ENCODE results near the gene ABCA1.

ABCA1 gene

DNA sequence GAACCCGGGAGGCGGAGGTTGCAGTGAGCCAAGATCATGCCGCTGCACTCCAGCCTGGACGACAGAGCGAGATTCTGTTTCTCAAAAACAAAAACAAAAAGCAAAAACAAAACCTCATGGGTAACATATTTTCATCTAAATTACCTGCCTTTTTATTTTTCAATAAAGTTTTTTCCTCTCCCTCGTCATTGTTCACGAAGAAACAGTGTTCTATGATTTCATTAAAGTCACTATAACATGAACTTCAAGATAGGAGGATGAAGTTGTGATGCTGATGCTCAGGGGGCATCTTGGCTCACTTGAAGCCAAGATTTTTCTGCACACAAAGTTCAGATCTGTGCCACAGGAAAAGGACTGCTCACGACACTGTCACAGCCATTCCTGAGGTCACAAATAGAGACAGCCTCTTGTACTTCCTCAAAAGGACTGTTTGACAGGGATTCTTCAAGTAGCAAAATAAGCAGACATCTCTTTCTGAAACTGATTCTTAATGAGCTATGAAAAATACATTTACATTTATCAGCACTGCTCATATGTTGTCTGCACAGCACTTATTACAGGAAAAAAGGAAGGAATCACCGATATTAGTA lies 147.9 kb downstream of the ABCA1 start:
- peak; percentile 39 for DNase-seq (ENCODE audit: low read depth)
- H3K4me3 ChIP-seq (ENCODE audit: low read depth, low read length): no peak overlapping the region
- no peak for TF ChIP-seq MAX (IDR thresholded peaks at IDR 0.05; ENCODE audit: low read depth, low read length)
- no peak for TF ChIP-seq MYC (IDR thresholded peaks at IDR 0.05; ENCODE audit: low read depth, low read length)
- TF ChIP-seq POLR2A (IDR thresholded peaks at IDR 0.05; ENCODE audit: extremely low read depth, insufficient read length): no peak

DNA sequence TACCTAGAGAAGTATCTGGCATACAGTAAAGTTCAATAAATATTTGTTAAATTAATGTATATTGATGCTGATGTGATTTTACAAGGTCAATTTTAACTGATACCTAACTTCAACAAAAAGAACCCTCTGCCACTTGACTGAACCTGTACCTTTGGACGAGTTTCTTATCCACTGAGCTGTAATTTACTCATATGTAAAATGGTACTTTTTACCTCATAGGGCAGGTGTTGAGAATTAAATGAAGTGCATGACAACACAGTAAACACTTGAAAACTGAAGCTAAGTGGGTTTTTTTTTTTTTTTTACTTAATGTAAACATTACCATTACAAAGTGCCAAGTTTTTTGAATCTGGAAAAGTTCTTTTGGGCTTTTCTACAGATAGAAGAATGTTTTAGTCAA lies 148.6 kb downstream of the ABCA1 start:
- DNase-seq (ENCODE audit: low read depth): no peak

DNA sequence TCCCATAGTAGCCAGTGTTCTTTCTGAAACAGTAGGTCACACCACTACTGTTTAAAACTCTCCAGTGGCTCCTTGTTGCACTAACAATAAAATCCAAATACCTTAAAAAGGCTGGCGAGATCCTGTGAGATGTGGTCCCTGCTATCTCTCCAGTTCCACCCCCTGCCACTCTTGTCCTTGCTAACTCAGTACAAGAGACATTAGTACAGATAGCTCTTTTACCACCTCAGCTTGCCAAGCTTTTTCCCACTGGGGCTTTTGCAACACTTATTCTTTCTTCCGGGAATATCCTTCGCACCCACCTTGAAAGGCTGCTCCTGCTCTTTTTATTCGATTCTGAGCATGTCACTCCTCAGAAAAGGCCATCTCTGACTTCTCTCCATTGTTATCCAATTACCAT lies 149.2 kb downstream of the ABCA1 start:
- no peak for DNase-seq (ENCODE audit: low read depth)
- TF ChIP-seq, protein P1, sequence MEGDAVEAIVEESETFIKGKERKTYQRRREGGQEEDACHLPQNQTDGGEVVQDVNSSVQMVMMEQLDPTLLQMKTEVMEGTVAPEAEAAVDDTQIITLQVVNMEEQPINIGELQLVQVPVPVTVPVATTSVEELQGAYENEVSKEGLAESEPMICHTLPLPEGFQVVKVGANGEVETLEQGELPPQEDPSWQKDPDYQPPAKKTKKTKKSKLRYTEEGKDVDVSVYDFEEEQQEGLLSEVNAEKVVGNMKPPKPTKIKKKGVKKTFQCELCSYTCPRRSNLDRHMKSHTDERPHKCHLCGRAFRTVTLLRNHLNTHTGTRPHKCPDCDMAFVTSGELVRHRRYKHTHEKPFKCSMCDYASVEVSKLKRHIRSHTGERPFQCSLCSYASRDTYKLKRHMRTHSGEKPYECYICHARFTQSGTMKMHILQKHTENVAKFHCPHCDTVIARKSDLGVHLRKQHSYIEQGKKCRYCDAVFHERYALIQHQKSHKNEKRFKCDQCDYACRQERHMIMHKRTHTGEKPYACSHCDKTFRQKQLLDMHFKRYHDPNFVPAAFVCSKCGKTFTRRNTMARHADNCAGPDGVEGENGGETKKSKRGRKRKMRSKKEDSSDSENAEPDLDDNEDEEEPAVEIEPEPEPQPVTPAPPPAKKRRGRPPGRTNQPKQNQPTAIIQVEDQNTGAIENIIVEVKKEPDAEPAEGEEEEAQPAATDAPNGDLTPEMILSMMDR (IDR thresholded peaks at IDR 0.05; ENCODE audit: low read depth, low read length): no peak
- no peak for TF ChIP-seq POLR2A (IDR thresholded peaks at IDR 0.05; ENCODE audit: extremely low read depth, insufficient read length)
- TF ChIP-seq MAX (IDR thresholded peaks at IDR 0.05; ENCODE audit: low read depth, low read length): no peak
- no peak for TF ChIP-seq MYC (IDR thresholded peaks at IDR 0.05; ENCODE audit: low read depth, low read length)
- no peak overlapping the region for H3K4me3 ChIP-seq (ENCODE audit: low read depth, low read length)

More for the DNA sequence above, 148.6 kb downstream of the ABCA1 start:
- H3K4me3 ChIP-seq (ENCODE audit: low read depth, low read length): no peak overlapping the region
- no peak for TF ChIP-seq POLR2A (IDR thresholded peaks at IDR 0.05; ENCODE audit: extremely low read depth, insufficient read length)

- TF ChIP-seq, protein P1 (IDR thresholded peaks at IDR 0.05; ENCODE audit: low read depth, low read length): no peak
- TF ChIP-seq MYC (IDR thresholded peaks at IDR 0.05; ENCODE audit: low read depth, low read length): no peak
- no peak for TF ChIP-seq MAX (IDR thresholded peaks at IDR 0.05; ENCODE audit: low read depth, low read length)
- no peak for TF ChIP-seq POLR2A (IDR thresholded peaks at IDR 0.05; ENCODE audit: extremely low read depth, insufficient read length)
- H3K4me3 ChIP-seq (ENCODE audit: low read depth, low read length): no peak overlapping the region
- DNase-seq (ENCODE audit: low read depth): no peak
Observed at GRCh38 chr9:104776797-104777196, 151.2 kb downstream of the ABCA1 start.

DNA sequence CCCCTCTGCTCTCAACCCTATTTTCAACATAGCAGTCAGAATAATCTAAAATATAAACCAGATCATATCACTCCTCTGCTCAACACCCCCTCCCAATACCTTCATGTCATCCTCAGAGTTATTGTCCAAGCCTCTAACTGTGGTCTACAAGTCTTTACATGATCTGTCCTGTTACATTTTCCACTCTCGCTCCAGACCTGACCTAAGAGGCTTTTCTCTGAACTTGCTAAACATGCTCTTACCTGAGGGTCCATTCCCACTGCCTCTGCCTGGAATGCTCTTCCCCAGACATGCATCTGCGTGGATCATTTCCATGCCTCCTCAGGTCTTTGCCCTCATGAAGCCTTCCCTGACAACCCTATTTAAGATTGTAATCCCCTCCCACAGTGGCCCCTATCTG lies 152.0 kb downstream of the ABCA1 start:
- DNase-seq (ENCODE audit: low read depth): no peak
- TF ChIP-seq, protein P1 (IDR thresholded peaks at IDR 0.05; ENCODE audit: low read depth, low read length): no peak
- TF ChIP-seq MAX (IDR thresholded peaks at IDR 0.05; ENCODE audit: low read depth, low read length) (no peak), POLR2A (IDR thresholded peaks at IDR 0.05; ENCODE audit: extremely low read depth, insufficient read length) (no peak), MYC (IDR thresholded peaks at IDR 0.05; ENCODE audit: low read depth, low read length) (no peak)
- no peak overlapping the region for H3K4me3 ChIP-seq (ENCODE audit: low read depth, low read length)

DNA sequence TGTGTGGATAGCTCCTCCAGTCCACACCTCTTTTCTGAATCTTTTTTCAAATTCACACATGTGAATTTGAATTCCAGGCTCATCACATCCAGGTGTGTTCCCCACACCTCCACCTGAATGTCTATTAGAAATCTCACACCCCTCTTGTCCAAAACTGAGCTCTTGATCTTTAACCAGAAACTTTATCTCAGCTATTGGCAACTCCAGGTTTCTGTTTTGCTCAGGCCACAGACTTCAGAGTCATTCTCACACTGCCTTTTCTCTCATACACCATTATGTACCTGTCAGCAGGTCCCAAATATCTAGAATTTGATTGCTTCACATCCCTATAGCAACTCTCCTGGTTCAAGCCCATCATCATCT lies 152.4 kb downstream of the ABCA1 start:
- no peak for DNase-seq (ENCODE audit: low read depth)
- peak overlapping the region; percentile 72 for H3K4me3 ChIP-seq (ENCODE audit: low read depth, low read length)

More for the DNA sequence above, 152.4 kb downstream of the ABCA1 start:
- no peak for TF ChIP-seq POLR2A (IDR thresholded peaks at IDR 0.05; ENCODE audit: extremely low read depth, insufficient read length)
- no peak for TF ChIP-seq MYC (IDR thresholded peaks at IDR 0.05; ENCODE audit: low read depth, low read length)
- TF ChIP-seq, protein P1 (IDR thresholded peaks at IDR 0.05; ENCODE audit: low read depth, low read length): no peak
- no peak for TF ChIP-seq MAX (IDR thresholded peaks at IDR 0.05; ENCODE audit: low read depth, low read length)

Measured in NB4 (cell line).